ENCODE measurements around the gene PRSS33.

Gene PRSS33

GRCh38 chr16:2787406-2787805, at the start of gene PRSS33:
Gene PRSS33 (minus strand): TSS chr16:2787560. CDS start chr16:2786547, 1,013 bp downstream.
- DNase-seq (ENCODE audit: low spot score): peak; percentile 64

- no peak for DNase-seq (ENCODE audit: low spot score)
Measured at GRCh38 chr16:2836646-2837508, 49.5 kb upstream of the PRSS33 start.

GRCh38 chr16:2835638-2836493, 48.5 kb upstream of the PRSS33 start:
- peak; percentile 74 for DNase-seq (ENCODE audit: low spot score)

- DNase-seq (ENCODE audit: low spot score): no peak
Measured at GRCh38 chr16:2834968-2835367, 47.6 kb upstream of the PRSS33 start.

- DNase-seq (ENCODE audit: low spot score): no peak
Measured at GRCh38 chr16:2833776-2834175, 46.4 kb upstream of the PRSS33 start.

- no peak for DNase-seq (ENCODE audit: low spot score)
Measured at GRCh38 chr16:2831203-2831602, 43.8 kb upstream of the PRSS33 start.

- no peak for DNase-seq (ENCODE audit: low spot score)
Measured at GRCh38 chr16:2830355-2830695, 43.0 kb upstream of the PRSS33 start.

- DNase-seq (ENCODE audit: low spot score): no peak
Measured at GRCh38 chr16:2829501-2830354, 42.4 kb upstream of the PRSS33 start, which contains the start of gene ZG16B. Gene ZG16B (plus strand): TSS chr16:2830303. CDS start chr16:2830442, 139 bp downstream.

- no peak for DNase-seq (ENCODE audit: low spot score)
Measured at GRCh38 chr16:2828876-2829430, 41.6 kb upstream of the PRSS33 start.

- no peak for DNase-seq (ENCODE audit: low spot score)
Measured at GRCh38 chr16:2828521-2828840, 41.1 kb upstream of the PRSS33 start.

GRCh38 chr16:2827831-2828520, 40.6 kb upstream of the PRSS33 start:
- no peak for DNase-seq (ENCODE audit: low spot score)

GRCh38 chr16:2827374-2827791, 40.0 kb upstream of the PRSS33 start:
- DNase-seq (ENCODE audit: low spot score): no peak

GRCh38 chr16:2826591-2827373, 39.4 kb upstream of the PRSS33 start:
- no peak for DNase-seq (ENCODE audit: low spot score)

- no peak for DNase-seq (ENCODE audit: low spot score)
Measured at GRCh38 chr16:2825906-2826305, 38.5 kb upstream of the PRSS33 start.

GRCh38 chr16:2825049-2825742, 37.8 kb upstream of the PRSS33 start:
- DNase-seq (ENCODE audit: low spot score): no peak

GRCh38 chr16:2824626-2825025, 37.3 kb upstream of the PRSS33 start:
- DNase-seq (ENCODE audit: low spot score): no peak

GRCh38 chr16:2822496-2822895, 35.1 kb upstream of the PRSS33 start:
- no peak for DNase-seq (ENCODE audit: low spot score)

GRCh38 chr16:2822158-2822495, 34.8 kb upstream of the PRSS33 start:
- no peak for DNase-seq (ENCODE audit: low spot score)

GRCh38 chr16:2821487-2822157, 34.3 kb upstream of the PRSS33 start:
- DNase-seq (ENCODE audit: low spot score): no peak

All from COLO829 (cell line).